ENCODE measurements around the gene LPAR5. TPM values are rescaled to one million over a fixed set of nuclear protein-coding genes. Genes with fewer than 3 reads are reported as not detected.
A peak's percentile ranks its signal among the peaks of the same experiment; 100 is the strongest.

Gene LPAR5
- polyA plus RNA-seq, 1 experiment, result 0.05 TPM

- no peak for DNase-seq (ENCODE audit: low read depth)
- Histone ChIP-seq H3K36me3 (ENCODE audit: control insufficient read depth, insufficient read depth, low read length) (no peaks in the 10 kb centered on the region), H3K4me3 (ENCODE audit: low read depth, low read length) (no peak overlapping the region), H3K27me3 (ENCODE audit: control insufficient read depth, insufficient read depth, low read length) (no peaks in the 10 kb centered on the region)
- ChIA-PET CTCF (interaction anchor here (1.5 to 2.0 kb wide), 2 partner anchors 13 kb away, joined by 3 to 5 read pairs; no protein-coding TSS in a partner anchor), POLR2A (interaction anchor here (0.7 kb wide), 1 partner anchor 9 kb away, joined by 3 read pairs; no protein-coding TSS in a partner anchor)
- TF ChIP-seq CTCF (IDR thresholded peaks at IDR 0.05; ENCODE audit: insufficient read depth, low read depth, low read length), result no peak
Observed at GRCh38 chr12:6630736-6631135, 5.0 kb downstream of the LPAR5 start.

GRCh38 chr12:6627616-6628015 lies 8.1 kb downstream of the LPAR5 start:
- Histone ChIP-seq H3K4me3 (ENCODE audit: low read depth, low read length) (no peak overlapping the region), H3K36me3 (ENCODE audit: control insufficient read depth, insufficient read depth, low read length) (no peaks in the 10 kb centered on the region), H3K27me3 (ENCODE audit: control insufficient read depth, insufficient read depth, low read length) (no peaks in the 10 kb centered on the region)
- TF ChIP-seq CTCF (IDR thresholded peaks at IDR 0.05; ENCODE audit: insufficient read depth, low read depth, low read length), result no peak
- CTCF ChIA-PET, result interaction anchor here (0.6 to 1.6 kb wide), 3 partner anchors 8 to 451 kb away, joined by 3 to 4 read pairs (median 4); no protein-coding TSS in a partner anchor
- POLR2A ChIA-PET, result interaction anchor here (0.6 kb wide), 1 partner anchor 25 kb away, joined by 3 read pairs; no protein-coding TSS in a partner anchor
- DNase-seq (ENCODE audit: low read depth), result no peak

GRCh38 chr12:6626654-6627283 lies 9.0 kb downstream of the LPAR5 start:
- Histone ChIP-seq H3K36me3 (ENCODE audit: control insufficient read depth, insufficient read depth, low read length) (no peaks in the 10 kb centered on the region), H3K27me3 (ENCODE audit: control insufficient read depth, insufficient read depth, low read length) (no peaks in the 10 kb centered on the region), H3K4me3 (ENCODE audit: low read depth, low read length) (no peak overlapping the region)
- TF ChIP-seq CTCF (IDR thresholded peaks at IDR 0.05; ENCODE audit: insufficient read depth, low read depth, low read length), result no peak
- ChIA-PET CTCF (interaction anchor here (0.6 to 1.6 kb wide), 2 partner anchors 9 to 450 kb away, joined by 3 to 4 read pairs; no protein-coding TSS in a partner anchor), POLR2A (no interaction called here)
- no peak for DNase-seq (ENCODE audit: low read depth)

- Histone ChIP-seq H3K27me3 (ENCODE audit: control insufficient read depth, insufficient read depth, low read length) (no peaks in the 10 kb centered on the region), H3K4me3 (ENCODE audit: low read depth, low read length) (no peak overlapping the region), H3K36me3 (ENCODE audit: control insufficient read depth, insufficient read depth, low read length) (no peaks in the 10 kb centered on the region)
- no peak for TF ChIP-seq CTCF (IDR thresholded peaks at IDR 0.05; ENCODE audit: insufficient read depth, low read depth, low read length)
- no peak for DNase-seq (ENCODE audit: low read depth)
- ChIA-PET CTCF (interaction anchor here (0.5 to 3.2 kb wide), 16 partner anchors 15 to 215 kb away, joined by 3 to 11 read pairs (median 3); partner anchors contain the start of genes LPAR5 and PTMS), POLR2A (no interaction called here)
Observed at GRCh38 chr12:6620885-6621274, 14.9 kb downstream of the LPAR5 start.

- 0 out of 2 replicates have a peak overlapping the region, but pooled peaks have one; percentile 2 for H3K4me3 ChIP-seq (ENCODE audit: low read depth, low read length)
Observed at GRCh38 chr12:6620137-6620884, 15.4 kb downstream of the LPAR5 start.

More at GRCh38 chr12:6620137-6620884, 15.4 kb downstream of the LPAR5 start:
- ChIA-PET CTCF (interaction anchor here (0.5 to 3.2 kb wide), 17 partner anchors 8 to 1154 kb away, joined by 3 to 11 read pairs (median 3); partner anchors contain the start of genes LPAR5 and PTMS), POLR2A (no interaction called here)
- Histone ChIP-seq H3K36me3 (ENCODE audit: control insufficient read depth, insufficient read depth, low read length) (no peaks in the 10 kb centered on the region), H3K27me3 (ENCODE audit: control insufficient read depth, insufficient read depth, low read length) (no peaks in the 10 kb centered on the region)
- peak; percentile 61 for TF ChIP-seq CTCF (IDR thresholded peaks at IDR 0.05; ENCODE audit: insufficient read depth, low read depth, low read length)
- DNase-seq (ENCODE audit: low read depth), result no peak

All from BJ (cell line).